NK-92 treated with Interleukin-12 subunit alpha and Interleukin-12 subunit beta, amount 100 ng/mL, for 24 hours (cell line): ENCODE results near the gene ZCCHC9.
"Not testable (repeated sequence)": the region's sequence is repeated elsewhere in the genome, so short reads cannot be mapped to it uniquely, and the experiment has no call there.

Experiments used
- DNase-seq: peaks from one replicate; lab custom pipeline; 2025; lab: John Stamatoyannopoulos, UW

Gene ZCCHC9

DNA sequence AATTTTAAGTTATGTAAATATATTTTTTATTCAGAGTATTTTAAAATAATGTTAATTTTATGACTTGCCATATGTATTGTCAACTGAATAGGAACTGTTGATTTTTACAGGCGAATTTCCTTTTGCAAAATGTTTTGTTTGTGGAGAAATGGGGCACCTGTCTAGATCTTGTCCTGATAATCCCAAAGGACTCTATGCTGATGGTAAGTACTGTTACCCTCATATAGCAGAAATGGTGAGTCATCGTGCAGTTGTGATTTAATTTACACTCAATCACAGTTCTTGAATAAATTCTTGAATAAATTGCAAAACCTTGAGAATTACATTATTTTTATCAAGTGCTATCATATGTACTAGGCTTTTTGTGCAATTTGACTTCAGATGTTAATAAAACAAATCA is 7.4 kb downstream of the ZCCHC9 start:
- DNase-seq: no peak

GRCh38 chr5:81310402-81311063 is 9.1 kb downstream of the ZCCHC9 start:
- DNase-seq: no peak

- DNase-seq: no peak
Observed at GRCh38 chr5:81313278-81313677, 11.9 kb downstream of the ZCCHC9 start.

DNA sequence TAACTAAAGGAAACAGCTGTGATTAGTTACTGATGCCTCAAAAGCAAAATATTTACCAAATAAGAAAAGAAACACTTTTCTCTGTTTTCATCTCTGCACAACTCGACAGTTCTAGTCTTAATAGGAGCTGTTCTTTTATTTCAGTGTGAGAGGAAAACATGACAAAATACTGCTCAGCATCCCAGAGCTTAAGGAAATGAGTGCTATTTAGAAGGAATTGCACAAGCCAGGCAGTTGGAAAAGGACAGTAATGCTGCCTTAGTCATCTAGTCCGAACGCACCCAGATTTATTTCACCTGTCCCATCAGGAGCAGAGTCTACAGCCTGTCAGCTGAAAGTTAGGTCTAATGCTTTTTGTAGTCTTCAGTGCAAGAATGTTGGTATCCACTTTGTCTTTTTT is 12.3 kb downstream of the ZCCHC9 start:
- DNase-seq: no peak

- no peak for DNase-seq
Observed at GRCh38 chr5:81314581-81314980, 13.2 kb downstream of the ZCCHC9 start.

GRCh38 chr5:81315336-81315735 is 13.9 kb downstream of the ZCCHC9 start:
- DNase-seq: no peak

GRCh38 chr5:81315830-81316229 is 14.4 kb downstream of the ZCCHC9 start:
- no peak for DNase-seq

DNA sequence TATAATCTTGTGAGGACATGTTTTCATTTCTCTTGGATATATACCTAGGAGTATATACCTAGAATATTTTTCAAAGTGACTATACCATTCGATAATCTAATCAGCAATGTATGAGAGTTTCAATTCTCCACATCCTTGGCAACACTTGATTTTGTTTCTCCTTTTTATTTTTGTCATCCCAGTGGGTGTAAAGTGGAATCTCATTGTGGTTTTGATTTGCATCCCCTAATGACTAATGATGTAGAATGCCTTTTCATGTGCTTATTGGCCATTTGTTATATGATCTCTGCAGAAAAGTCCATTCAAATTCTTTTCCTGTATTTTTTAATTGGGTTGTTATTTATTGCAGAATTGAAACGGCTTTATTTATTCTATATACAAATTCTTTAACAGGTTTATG is 15.2 kb downstream of the ZCCHC9 start:
- no peak for DNase-seq

DNA sequence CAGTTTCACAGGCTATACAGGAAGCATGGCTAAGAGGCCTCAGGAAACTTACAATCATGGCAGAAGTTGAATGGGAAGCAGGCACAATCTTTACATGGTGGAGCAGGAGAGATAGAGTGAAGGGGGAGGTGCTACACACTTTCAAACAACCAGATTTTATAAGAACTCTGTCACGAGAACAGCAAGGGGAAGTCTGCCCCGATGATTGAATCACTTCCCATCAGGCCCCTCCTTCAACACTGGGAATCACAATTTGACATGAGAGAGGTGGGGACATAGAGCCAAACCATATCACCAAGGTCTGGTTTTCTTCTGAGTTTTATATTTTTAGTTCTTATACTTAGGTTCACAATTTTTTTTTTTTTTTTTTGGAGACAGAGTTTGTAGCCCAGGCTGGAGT is 16.1 kb downstream of the ZCCHC9 start:
- no peak for DNase-seq

GRCh38 chr5:81326554-81326953 is 25.2 kb downstream of the ZCCHC9 start:
- DNase-seq: no peak

DNA sequence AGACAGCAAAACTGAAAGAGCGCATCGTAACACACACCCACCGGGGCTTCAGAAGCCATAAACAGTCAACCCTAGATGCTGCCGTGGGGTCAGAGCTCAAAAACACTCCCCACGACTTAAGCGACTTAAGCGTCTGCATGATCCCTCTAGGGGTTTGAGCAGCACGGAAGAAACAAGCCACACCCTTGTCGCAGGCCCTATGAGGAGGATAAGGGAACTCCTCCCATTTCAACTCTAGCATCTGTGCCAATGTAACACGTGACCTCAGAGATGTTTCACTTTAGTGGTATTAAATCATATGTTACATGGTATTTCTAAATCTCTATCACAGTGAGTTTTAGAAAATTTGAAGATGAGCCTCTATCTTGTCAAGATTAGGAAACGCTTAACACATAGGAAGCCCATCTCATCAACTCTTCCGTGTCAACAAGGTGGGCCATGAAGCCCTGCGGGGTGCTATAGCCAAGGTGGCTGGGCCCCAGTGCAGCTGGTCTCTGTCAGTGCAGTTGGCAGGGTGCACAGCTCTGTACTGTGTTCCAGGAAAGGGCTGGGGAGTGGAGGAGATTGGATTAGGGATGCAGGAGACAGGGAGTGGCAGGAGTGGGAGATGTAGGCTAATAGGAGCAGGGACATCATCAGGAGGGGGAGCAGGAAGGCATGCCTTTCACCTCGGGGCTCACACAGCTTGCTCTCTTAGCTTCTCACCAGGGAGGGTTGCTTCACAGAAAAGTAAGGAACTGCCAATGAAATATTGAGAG is 33.1 kb downstream of the ZCCHC9 start:
- DNase-seq: no peak

DNA sequence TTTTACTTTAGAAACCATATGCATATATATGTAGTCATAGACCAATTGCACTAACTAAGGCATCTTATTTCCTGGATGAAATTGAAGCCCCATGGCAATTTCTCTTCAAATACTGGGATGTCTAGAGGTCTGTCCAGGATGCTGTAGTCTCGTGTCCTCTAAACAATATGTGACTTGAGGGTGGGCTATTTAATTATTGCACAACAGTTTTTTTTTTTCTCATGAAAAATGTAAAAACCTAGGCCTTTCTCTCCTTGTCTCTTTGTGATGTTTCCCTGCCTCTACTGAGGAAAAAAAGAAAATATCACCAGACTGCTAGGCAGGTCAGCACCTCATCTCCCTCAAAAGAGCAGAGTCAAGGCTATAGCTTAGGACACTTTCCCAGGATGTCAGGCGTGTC is 34.6 kb downstream of the ZCCHC9 start:
- DNase-seq: no peak

- DNase-seq: no peak
Observed at GRCh38 chr5:81336556-81336955, 35.2 kb downstream of the ZCCHC9 start.

DNA sequence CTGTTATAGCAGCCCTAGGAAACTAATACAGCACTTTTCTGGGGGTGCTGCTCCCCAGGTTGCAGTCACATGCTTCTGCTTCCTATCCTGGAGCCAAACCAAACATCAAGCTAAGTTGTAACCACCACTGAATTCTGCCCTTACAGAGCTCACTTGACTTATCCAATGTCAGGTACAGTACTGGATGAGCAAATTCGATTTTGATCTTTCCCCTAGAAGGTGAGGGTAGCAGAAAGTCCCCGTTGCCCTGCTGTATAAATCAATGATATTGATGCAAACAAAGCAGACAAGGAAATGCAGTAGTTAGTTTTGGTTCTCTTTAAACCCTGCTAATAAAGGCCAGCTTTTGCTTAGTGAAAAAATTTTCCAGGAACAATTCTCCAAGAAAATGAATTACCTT is 36.4 kb downstream of the ZCCHC9 start:
- no peak for DNase-seq

DNA sequence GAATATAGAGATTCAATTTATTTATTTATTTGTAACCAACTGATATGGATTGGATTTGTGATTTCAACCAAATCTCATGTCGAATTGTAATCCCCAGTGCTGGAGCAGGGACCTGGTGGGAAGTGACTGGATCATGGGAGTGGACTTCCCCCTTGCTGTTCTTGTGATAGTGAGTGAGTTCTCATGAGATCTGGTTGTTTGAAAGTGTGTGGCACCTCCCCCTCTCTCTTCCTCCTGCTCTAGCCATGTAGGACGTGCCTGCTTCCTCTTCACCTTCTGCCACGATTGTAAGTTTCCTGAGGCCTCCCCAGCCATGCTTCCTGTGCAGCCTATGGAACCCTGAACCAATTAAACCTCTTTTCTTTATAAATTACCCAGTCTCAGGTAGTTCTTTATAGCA is 36.8 kb downstream of the ZCCHC9 start:
- DNase-seq: not testable (repeated sequence)

DNA sequence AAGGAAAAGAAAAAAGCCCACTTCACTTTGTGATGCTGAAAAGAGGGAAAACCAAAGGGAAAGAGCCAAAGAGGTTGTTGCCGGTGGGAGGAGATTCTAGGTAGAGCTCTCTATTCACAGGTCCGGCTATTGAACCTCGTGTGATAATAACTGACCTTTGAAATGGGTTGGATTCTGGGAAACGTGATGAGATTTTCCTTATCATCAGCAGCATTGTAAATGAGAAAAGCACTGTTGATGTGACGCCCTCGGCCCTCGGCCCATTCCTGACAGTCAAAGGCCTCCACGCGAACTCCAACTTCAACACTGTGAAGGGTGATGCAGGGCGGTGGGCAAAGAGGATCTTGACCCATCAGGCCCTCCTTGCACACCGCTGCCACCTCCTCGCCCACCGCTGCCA is 43.3 kb downstream of the ZCCHC9 start:
- no peak for DNase-seq

DNA sequence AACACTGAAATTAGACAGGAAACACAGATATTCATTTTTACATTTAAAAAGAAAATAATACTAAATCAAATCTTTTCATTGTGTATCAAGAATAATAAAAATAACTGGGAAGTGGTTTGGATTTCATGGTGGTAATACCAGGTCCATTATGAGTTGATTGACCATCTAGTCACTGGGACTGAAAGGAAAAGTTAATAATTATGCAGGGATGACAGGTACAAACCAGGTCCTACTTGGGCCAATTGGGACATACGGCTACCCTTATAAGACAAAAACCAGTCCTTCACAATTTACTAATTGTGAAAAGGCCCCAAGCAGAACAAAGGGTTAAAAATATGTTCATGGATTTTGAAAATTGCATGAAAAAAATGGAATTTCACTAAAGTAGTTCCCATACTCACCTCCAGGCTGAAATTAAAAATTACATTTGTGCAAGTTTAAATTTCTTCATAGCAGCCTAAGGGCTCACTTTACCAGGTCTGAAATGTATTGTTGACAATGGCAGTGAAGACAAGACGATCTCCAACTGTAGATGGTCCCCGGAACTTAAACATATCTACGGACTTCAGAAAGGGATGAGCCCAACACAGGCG is 44.1 kb downstream of the ZCCHC9 start:
- no peak for DNase-seq

GRCh38 chr5:81349161-81349560 is 47.8 kb downstream of the ZCCHC9 start:
- no peak for DNase-seq

- no peak for DNase-seq
Observed at GRCh38 chr5:81350507-81350906, 49.1 kb downstream of the ZCCHC9 start.

- no peak for DNase-seq
Observed at GRCh38 chr5:81353189-81353588, 51.8 kb downstream of the ZCCHC9 start.

DNA sequence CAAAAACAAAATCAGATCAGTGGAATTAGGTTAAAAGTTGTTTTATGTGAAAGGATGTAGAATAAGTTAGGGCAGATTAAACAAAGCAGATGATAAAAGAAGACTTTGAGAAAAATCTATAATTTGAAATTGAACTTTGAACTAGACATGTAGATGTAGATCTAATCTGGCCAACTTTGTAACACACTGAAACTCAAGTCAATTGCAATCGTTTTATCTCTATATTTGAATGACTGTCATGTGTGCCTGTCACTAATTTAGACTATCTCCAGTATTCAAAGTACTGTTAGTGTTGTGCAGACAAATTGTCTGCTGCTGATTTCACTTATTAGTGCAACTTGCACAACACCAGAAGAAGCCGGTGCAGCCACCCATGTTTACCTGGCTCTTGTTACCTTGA is 52.7 kb downstream of the ZCCHC9 start:
- no peak for DNase-seq

DNA sequence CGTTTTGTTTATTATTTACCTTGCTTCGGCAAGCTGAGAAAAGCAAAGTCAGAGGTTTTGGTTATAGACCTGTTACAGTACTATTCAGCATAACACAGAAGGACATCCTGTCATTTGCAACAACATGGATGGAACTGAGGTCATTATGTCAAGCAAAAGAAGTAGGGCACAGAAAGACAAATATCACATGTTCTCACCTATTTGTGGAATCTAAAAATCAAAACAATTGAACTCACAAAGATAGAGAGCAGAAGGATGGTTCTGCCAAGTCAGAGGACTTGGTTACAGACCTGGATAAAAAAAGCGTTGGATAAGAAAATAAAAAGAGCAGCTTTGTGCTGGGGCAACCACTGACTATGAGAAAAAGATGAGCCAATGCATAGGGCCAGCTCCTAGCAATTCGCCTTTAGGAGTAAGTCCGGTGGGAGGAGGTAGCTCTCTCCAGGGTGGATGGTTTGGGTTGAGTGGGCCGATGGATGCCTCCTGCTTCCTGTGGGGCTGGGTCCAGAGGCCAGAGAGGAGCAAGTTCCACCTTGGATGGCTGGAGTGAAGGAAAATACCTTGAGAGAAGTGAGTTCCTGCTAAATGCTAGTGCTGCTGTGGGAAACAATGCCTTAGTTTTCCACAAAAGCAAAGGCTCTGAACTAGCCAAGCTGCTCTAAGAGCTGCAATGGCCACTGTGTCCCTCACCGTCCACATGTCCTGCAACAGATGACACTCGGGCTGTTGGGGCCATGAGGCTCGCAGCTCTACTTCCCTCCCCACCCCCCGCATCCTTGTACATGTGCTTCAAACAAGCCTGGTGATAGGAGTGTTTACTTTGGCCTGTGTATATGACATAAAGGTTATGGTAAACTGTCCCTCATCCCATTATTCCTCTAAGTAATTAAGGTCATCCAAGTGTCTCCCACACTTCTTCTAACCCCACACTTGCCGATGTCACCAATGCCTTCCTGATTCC is 54.2 kb downstream of the ZCCHC9 start:
- no peak for DNase-seq
